NCI-H345 treated with DMSO at 0.1 percent for 48 hours (cell line): ENCODE results near the gene GPRC5B.

Experiments
- DNase-seq: peaks from one replicate; lab custom pipeline; 2025; ENCODE audit not compliant: unreplicated experiment; lab: John Stamatoyannopoulos, UW

GPRC5B gene

GRCh38 chr16:19815418-19815817 is 69.2 kb downstream of the GPRC5B start:
- DNase-seq: no peak

DNA sequence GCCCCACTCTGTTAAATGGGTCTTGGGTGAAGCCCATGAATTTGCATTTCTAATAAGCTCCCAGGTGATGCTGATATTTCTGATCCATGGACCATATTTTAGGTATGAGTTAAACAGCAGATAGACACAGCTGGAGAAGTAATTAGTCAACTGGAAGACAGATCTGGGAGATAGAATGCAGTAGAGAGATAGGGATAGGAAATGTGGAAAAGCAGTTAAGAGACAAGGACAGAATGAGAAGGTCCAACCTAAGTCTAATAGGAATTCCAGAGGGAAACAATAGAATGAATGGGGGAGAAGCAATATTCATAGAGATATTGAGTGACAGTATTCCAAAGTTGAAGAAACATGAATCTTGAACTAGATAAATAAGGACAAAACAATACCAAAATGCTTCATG is 71.7 kb downstream of the GPRC5B start:
- DNase-seq: no peak

DNA sequence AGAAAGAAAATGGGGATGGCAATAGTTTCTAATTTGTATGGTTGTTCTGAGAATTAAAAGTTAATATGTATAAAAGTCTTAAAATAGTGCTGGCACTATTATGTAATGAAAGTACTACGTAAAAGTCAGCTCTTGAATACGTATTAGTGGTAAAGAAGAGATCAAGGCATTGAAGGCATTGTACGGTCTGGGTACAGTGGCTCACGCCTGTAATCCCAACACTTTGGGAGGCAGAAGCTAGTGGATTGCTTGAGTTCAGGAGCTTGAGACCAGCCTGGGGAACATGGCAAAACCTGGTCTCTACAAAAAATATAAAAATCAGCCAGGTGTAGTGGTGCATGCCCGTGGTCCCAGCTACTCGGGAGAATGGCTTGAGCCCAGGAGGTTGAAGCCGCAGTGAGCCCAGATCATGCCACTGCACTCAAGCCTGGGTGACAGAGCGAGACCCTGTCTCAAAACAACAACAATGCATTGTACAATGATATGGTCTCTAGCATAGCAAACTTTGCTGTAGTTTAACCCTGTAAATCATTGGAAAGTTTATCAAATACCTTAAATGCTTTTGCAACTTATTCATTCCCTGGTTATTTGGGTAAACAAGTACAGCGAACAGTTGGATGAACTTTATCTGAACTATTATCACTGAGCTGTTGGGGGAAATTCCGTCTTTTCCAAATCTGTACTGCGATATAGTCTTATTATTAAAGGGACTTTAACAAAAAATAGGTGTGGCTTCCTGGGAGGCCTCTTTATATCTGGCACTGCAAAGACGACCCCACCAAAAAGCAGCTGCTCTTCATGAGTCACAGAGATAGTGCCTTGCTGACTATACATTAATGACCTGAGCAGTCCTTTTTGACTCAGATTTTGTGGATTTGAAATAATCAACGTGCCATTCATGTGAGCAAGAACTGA is 73.6 kb downstream of the GPRC5B start:
- no peak for DNase-seq

DNA sequence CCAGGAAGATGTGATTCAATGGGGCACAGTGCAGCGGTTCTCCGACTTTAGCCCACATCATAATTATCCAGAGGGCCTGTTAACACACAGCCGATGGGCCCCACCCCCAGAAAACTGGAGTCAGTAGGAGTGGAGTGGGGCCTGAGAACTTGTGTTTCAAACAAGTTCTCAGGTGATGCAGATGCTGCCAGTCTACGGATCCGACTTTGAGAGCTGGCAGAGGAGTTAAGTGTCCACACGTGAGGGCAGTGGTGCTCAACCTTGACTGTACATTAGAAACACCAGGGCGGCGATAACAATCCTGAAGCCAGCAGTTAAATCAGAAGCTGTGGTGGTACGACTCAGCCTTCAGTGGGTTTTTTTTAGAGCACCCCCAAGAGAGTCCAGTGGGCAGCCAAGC is 75.0 kb downstream of the GPRC5B start:
- DNase-seq: no peak

GRCh38 chr16:19809121-19809635 is 75.5 kb downstream of the GPRC5B start:
- no peak for DNase-seq

DNA sequence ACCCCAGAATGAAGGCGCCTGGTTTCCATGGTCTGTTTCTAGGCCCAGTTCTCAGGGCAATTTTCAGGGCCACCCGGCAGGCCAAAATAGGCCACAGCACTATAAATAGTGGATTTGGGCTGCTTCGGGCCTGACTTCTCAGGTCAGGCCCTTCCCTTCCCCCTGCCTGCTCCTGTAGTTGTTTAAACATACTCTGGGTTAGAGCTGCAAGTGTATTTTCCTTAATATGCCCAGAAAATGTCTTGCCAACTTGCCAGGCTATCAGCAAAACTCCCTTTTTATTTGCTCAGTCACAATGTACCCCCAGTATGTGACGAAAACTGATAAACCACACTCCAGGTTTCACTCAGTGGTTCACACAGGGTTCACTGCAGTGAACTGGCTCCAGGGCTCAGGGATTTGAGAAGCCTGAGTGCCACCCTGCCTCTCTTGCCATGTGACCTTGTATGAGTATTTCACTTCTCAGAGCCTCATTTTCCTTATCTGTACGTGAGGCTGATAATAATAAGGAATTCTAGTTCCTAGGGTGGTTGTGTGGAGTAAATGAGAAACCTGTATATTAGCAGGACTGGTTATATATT is 76.5 kb downstream of the GPRC5B start:
- DNase-seq: no peak
